ENCODE results near the gene TNNC1. TPM values are rescaled to one million over a fixed set of nuclear protein-coding genes. Genes with fewer than 3 reads are reported as not detected.

TNNC1 gene
- total and polyA plus RNA-seq, 2 of the 13 experiments (the other 11 are each of a cell fraction or from before 2014, with no cell fraction given), result 11.8 to 36.4 TPM

DNA sequence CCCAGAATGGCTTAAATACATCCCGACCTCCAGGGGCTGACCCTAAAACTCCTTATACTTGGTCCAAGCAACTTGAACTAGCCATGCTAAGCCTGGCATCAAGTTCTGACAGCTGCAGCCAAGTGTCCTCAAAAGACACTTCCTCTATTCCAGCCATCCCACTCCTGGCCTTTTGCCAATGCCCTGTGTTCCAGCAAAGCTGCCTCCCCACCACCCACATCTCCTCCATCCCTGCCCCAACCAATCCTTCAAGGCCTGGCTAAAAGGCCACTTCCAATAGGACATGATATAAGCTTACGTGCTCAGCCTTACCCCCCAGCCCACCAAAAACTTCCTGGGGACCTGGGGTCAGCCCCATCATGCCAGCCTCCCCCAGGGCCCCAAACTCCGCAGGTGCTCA, 49.9 kb downstream of the TNNC1 start:
- no peak overlapping the region for H3K4me3 ChIP-seq (replicated peaks in 1 of 3; ENCODE audit: insufficient read depth in 1 of 3, low read depth in 2 of 3, low read length in 3 of 3)
- H3K9ac ChIP-seq (ENCODE audit: insufficient read depth, low read depth, low read length), result no peak overlapping the region
- in situ Hi-C loops (cut with HindIII; ENCODE audit: extremely low pct_ligation_motif_present, low pct_unique_long_range_greater_than_20kb) (no loop called here), intact Hi-C loops (cut with micrococcal nuclease; ENCODE audit: unreplicated experiment) (no loop called here)
- no TSS peak for BruUV-seq (replicated peaks)
- no peak overlapping the region for H2AFZ ChIP-seq (ENCODE audit: low read length)
- 92% methylated on average over 2 of the region's 3 CpGs for WGBS (ENCODE audit: low lambda C conversion rate)
- POLR2A ChIA-PET, result no interaction called here
- H3K9me3 ChIP-seq (ENCODE audit: low read length), result no peaks in the 10 kb centered on the region
- H3K36me3 ChIP-seq (replicated peaks in 1 of 2; ENCODE audit: control insufficient read depth in 1 of 2, insufficient read depth in 2 of 2, low read length in 2 of 2), result peaks cover 28 to 71% of the 10 kb centered on the region in 2 experiments
- H3K27ac ChIP-seq (ENCODE audit: extremely low read length, insufficient read depth, low read length), result no peak overlapping the region
- CTCF ChIA-PET (ENCODE audit: low intra/inter-chr PET ratio, low total read pairs), result no interaction called here
- DNase-seq (ENCODE audit: low spot score) (no peak), FAIRE-seq (no peak), ATAC-seq (no peak)
- no peak overlapping the region for H3K4me2 ChIP-seq (ENCODE audit: low read depth, low read length)
- H3K27me3 ChIP-seq (ENCODE audit: control insufficient read depth in 1 of 2, insufficient read depth in 2 of 2, low read length in 2 of 2), result no peaks in the 10 kb centered on the region
- H4K20me1 ChIP-seq (ENCODE audit: insufficient read depth, low read length), result no peaks in the 10 kb centered on the region
- TF ChIP-seq ZNF446 (CRISPR knock-in tag; IDR thresholded peaks at IDR 0.05), result no peak
- TF ChIP-seq, protein P1, sequence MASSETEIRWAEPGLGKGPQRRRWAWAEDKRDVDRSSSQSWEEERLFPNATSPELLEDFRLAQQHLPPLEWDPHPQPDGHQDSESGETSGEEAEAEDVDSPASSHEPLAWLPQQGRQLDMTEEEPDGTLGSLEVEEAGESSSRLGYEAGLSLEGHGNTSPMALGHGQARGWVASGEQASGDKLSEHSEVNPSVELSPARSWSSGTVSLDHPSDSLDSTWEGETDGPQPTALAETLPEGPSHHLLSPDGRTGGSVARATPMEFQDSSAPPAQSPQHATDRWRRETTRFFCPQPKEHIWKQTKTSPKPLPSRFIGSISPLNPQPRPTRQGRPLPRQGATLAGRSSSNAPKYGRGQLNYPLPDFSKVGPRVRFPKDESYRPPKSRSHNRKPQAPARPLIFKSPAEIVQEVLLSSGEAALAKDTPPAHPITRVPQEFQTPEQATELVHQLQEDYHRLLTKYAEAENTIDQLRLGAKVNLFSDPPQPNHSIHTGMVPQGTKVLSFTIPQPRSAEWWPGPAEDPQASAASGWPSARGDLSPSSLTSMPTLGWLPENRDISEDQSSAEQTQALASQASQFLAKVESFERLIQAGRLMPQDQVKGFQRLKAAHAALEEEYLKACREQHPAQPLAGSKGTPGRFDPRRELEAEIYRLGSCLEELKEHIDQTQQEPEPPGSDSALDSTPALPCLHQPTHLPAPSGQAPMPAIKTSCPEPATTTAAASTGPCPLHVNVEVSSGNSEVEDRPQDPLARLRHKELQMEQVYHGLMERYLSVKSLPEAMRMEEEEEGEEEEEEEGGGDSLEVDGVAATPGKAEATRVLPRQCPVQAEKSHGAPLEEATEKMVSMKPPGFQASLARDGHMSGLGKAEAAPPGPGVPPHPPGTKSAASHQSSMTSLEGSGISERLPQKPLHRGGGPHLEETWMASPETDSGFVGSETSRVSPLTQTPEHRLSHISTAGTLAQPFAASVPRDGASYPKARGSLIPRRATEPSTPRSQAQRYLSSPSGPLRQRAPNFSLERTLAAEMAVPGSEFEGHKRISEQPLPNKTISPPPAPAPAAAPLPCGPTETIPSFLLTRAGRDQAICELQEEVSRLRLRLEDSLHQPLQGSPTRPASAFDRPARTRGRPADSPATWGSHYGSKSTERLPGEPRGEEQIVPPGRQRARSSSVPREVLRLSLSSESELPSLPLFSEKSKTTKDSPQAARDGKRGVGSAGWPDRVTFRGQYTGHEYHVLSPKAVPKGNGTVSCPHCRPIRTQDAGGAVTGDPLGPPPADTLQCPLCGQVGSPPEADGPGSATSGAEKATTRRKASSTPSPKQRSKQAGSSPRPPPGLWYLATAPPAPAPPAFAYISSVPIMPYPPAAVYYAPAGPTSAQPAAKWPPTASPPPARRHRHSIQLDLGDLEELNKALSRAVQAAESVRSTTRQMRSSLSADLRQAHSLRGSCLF (CRISPR knock-in tag; IDR thresholded peaks at IDR 0.05; ENCODE audit: borderline replicate concordance), result no peak
- TF ChIP-seq MTA3 (CRISPR knock-in tag; IDR thresholded peaks at IDR 0.05), result no peak
- TF ChIP-seq PHF21A (CRISPR knock-in tag; IDR thresholded peaks at IDR 0.05), result no peak
- TF ChIP-seq ZNF850 (CRISPR knock-in tag; conservative IDR thresholded peaks at IDR 0.05), result no peak
- TF ChIP-seq ZNF678 (CRISPR knock-in tag; IDR thresholded peaks at IDR 0.05), result no peak
- H3K79me2 ChIP-seq (ENCODE audit: insufficient read depth, low read length), result peaks cover 10% of the 10 kb centered on the region
- peaks cover 12% of the 10 kb centered on the region for H3K4me1 ChIP-seq (ENCODE audit: insufficient read depth, low read length)

All from HepG2 (cell line).